Lower leg skin (tissue), 3 donors: ENCODE measurements around the gene NCKIPSD.

Experiments
- CTCF ChIP-seq, 3 donors: fragments of 450-650 bp; IDR thresholded peaks; one replicate each; pipeline ENCODE4 v1.5.1; 2016; ENCODE audit warnings: antibody characterized with exemption in 3 of 3, mild to moderate bottlenecking in 3 of 3, moderate library complexity in 2 of 3
- POLR2A ChIP-seq, 2 donors: fragments of 450-650 bp; IDR thresholded peaks; one replicate each; pipeline ENCODE4 v1.6.1; 2016 to 2017; ENCODE audit warnings: antibody characterized with exemption in 2 of 2, mild to moderate bottlenecking in 1 of 2, moderate library complexity in 1 of 2

- no peak for TF ChIP-seq CTCF (IDR thresholded peaks at IDR 0.05)
- TF ChIP-seq POLR2A (IDR thresholded peaks at IDR 0.05) = no peak
These were observed 22.8 kb upstream of the NCKIPSD start for GRCh38 chr3:48708481-48708889.
